HG03060 (cell line): ENCODE measurements around the gene DMRT3.

ENCODE experiments used
- ATAC-seq: cut with Tn5 transposase; IDR thresholded peaks from one replicate; pipeline ENCODE4 v1.9.1; 2021; ENCODE audit warnings: low read depth, moderate number of reproducible peaks; ENCODE audit not compliant: unreplicated experiment

DMRT3 gene, protein sequence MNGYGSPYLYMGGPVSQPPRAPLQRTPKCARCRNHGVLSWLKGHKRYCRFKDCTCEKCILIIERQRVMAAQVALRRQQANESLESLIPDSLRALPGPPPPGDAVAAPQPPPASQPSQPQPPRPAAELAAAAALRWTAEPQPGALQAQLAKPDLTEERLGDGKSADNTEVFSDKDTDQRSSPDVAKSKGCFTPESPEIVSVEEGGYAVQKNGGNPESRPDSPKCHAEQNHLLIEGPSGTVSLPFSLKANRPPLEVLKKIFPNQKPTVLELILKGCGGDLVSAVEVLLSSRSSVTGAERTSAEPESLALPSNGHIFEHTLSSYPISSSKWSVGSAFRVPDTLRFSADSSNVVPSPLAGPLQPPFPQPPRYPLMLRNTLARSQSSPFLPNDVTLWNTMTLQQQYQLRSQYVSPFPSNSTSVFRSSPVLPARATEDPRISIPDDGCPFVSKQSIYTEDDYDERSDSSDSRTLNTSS

DNA sequence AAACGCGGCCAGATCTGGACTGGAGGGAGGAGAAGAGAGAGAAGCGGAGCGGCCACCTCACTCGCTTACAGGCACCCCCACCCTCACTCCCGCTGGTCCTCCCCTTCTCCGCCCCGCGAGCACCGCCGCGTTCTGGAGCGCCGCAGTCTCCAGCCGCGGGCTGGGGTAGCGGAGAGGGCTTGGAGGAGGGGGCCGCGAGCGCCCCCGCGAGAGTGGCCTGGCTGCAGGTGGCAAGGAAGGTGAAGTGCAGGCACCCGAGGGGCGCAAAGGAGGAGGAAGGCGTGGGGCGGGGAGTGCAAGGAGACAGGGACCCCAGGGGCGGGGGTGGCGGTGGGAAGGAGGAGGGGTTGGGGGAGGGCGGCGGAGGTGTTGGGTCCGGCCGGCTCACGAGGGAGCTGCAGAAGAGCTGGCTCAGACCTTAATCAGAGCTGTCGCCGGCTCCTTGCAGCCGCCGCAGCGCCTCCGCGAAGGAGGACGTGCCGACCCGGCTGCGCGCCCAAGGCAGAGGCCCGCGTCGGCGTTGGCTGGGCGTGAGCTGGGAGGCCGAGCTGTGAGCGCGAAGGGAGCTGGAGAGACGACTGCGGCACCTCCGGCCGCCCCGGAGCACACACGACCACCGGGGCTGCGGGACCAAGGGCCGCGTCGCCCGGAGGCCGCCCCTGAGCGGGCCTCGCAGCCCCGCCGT is at the start of gene DMRT3:
DMRT3 (plus strand) TSS at position 398 of the 685 bp plus-strand sequence. CDS start 347 bp downstream, outside the sequence.
- ATAC-seq, result no peak

DNA sequence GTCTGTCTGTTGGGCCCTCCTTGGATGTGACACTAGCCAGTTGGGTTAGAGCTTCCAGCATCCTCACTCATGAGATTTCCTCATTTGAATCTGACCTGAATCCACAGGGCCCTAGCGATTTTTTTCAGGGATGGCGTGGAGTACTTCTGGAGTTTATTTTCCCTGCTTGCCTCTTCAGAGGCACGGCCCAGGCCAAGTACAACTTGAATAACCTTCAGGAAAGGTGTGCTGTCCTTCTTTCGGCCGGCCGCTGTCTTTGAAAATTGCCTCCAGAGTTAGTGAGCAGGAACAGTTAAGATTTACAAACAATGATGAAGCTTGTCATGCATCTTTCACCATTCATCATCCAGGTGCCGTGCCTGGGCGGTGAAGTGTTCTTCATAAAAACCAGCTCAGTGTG is 49.5 kb upstream of the DMRT3 start:
- no peak for ATAC-seq

DNA sequence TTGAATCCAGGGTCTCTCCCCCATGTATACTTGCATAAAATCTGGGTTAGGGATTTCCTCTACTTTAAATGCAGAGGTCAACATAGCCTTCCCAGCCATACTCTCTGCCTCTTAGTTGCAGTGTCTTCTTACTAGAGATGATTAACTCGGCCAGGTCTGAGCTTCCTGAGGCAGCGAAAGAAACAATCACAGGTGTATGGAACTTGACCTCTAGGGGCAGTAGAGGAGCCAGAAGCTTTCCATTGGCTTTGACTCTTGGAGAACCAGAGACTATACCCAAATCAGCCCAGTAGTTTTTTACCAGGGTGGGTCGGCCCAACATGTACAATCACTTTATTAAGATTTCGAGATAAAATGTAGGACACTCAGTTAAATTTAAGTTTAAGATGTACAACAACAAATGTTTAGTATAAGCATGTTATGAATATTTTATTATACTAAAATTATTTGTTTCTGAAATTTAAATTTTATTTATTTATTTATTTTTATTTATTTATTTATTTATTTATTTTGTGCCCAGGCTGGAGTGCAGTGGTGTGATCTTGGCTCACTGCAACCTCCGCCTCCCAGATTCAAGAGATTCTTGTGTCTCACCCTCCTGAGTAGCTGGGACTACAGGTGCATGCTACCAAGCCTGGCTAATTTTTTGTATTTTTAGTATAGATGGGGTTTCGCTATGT is 48.0 kb upstream of the DMRT3 start:
- ATAC-seq, result no peak

DNA sequence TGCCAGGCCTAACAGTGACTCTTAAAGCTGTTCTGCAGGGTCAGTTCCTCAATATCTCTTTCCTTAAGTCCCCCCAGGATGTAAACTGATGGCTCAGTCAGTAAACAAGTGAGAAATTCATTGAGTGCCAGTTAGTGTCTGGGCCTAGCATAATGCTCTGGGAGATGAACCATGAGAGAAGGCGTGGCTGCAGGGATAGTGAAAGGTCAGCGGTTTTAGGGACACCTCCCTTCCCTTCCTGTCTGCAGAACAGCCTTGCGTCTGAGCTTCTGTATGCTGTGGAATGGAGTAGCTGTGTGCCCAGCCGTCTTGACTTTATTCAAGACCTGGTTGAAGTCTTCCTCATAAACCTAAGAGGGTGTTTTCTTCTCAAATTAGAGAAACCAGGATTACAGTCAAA is 46.7 kb upstream of the DMRT3 start:
- no peak for ATAC-seq

DNA sequence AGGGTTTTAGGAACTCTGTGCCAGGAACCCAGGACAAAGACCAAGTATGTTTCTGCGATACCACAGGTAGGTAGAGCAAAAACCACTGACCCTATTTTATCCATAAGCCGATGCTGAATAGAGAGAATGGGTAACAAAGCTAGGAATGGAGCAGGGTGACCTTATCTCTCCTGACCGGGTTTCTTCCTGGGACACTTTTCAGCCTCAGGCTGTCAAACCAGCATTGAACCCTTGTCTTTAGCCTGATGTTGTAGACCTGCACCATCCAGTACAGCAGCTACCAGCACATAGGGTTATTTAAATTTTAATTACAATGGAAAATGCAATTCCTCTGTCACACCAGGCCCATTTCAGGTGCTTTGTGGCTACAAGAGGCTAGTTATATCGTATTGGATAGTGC is 43.1 kb upstream of the DMRT3 start:
- no peak for ATAC-seq

DNA sequence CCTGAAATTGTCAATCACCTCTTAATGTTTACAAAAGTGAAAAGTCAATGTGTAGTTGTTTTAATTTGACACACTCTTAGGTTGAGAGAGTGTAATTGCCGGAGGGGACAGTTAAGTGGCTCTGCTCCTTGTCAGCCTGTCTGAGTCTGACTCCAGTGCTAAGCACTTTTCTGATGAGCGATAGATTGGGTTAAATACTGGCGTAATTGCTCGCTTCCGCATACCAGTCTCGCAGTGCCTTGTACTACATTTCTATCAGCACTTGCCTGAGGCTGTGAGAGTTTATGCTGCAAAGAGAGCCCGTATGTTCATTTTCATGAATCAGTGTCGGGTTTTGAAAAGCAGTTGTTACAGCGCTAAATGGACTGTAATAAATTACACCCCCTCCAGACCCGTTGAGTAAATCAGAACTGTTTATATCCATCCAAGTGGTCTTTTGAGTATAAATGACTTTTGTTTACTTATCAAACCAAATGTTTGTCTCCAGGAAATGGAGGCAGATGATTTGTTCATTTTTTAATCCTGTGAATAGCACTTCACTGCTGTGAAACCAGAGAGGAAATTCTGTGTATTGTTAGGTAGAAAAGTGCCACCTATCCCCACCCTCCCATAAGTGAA is 41.0 kb upstream of the DMRT3 start:
- ATAC-seq, result no peak

DNA sequence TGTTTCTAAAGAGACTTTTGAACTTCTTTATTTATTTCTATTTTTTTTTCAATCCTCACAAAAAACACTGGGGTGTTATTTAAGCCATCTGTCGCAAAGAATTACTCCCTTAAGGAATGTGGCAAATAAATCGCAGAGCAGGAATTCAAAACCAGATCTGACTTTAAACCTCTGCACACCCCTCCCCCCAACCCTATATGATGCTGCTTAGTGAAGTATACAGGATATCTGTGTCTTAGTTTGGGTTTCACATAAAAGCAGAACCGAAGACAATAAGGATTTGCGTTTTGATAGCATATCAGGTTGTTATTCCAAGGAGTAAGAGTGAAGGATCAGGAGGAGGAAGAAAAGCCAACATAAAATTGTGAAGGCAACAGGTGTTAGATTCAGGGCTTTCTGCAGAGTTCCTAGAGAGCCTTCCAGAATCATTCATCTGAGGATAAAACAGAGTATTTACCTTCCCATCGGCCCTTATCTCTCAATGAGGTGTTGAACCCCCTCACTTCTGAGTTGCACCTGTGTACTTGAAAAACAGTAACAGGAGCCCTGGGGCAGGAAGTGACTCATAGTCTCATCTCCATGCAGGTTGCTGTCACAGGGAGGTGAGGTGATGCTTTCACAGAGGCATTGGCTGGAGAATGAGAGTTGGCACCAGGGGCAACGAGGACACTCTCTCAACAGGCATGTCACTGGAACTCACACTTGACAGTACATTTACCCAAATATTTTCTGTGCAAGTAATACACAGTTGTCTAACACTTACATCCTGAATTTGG is 33.5 kb upstream of the DMRT3 start:
- ATAC-seq, result no peak

DNA sequence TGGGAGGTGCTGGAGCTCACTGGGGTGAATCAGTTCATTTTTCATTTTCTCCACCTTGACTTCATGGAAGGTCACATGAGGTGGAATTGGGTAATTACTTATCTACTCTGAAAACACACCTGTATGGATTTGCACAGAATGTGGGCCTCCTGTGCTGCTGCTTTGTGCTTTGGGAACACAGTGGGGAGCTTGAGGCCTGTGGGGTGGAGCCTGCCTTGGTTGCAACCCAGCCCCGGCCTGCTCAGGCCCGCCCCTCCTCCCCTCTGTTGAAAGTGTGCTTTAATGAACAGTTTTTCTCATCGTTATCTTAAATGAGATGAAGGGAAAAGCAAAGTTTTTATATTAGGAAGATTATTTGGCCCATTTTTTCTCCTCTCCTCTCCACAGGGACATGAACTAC is 28.5 kb upstream of the DMRT3 start:
- ATAC-seq, result no peak

DNA sequence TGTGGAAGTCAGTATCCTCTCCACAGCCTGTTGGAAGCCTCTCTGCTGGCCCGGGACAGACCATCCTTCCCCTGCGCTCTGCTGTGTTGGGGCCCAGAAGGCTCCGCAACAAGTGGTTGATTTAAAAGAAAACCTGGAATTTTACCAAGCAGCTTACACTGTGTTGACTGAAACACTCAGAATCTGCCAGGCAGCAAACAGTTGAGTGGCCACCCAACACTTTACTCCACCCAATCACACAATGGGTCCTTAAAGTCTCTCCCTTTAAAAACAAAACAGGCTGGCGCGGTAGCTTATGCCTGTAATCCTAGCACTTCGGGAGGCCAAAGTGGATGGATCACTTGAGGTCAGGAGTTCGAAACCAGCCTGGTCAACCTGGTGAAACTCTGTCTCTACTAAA is 28.0 kb upstream of the DMRT3 start:
- ATAC-seq, result no peak

DNA sequence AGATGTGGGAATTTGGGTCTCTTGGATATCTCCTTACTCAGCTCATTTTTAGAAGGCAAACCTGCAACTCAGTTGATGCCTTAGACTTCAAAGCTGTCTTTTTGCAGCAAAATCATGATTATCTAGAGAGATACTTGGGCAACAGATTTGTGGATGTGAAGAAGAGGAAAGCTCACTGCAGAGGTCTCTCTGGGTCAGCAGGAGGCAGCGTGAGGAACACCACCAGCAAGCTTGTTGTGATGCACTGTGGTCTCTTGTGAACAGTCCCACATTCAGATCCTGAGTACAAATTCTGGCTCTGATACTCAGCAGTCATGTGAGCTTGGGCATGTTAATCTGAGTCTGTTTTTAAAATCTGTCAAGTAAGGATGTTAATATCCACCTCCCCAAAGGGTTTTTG is 26.3 kb upstream of the DMRT3 start:
- ATAC-seq, result no peak

DNA sequence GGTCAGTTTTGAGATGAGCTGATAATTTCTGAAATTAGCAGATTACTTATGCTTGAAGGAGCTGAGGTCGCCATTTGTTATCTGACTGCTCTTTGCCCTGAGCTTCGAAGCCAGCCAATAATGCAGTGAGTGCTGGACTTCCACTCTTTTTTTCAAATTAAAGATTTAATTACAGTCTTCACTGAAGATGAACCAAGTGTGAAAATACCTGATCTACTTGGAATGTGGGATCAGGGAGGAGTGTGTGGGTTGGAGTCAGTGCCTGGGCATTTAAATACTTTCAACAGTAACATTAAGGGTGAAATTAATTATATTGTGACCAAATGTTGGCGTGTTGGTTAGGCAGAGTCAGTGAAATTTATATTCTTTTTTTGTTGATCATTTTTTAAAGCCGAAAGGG is 23.9 kb upstream of the DMRT3 start:
- no peak for ATAC-seq

DNA sequence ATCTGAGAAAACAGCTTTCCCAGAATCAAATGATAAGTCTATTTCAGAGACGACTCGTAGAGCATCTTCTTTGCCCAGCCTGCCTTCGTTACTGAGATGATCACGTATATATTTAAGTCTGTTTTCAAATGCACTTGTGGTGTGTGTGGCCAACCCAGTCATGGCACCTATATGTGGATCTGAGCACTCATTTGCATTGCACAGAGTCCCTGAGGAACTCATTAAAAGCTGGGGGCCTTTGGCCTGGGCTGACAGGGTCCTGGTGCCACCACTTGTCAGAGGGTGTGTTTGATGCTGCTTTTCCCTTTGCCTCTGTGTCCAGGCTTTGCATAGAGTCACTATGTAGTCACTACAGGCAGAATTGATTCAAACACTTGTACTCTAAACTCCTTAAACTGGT is 17.4 kb upstream of the DMRT3 start:
- ATAC-seq, result no peak

DNA sequence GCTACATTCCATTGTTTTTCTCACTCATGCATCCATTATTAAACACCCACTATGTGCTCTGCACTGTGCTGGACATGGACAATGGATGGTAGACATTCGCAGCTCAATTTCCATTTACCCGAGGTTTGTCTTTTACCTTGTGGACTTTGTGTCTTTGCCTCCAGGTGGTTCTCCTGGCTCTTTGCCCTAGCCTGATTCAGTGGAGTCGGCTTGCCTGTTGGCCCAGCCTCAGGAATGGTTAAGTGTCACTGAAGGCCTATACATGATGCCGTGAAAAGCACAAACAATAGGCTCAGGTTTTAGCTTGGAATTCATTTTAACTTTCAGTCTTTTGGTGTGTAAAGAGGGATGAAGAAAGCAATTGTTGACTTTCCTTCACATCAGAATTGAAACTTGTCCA is 16.5 kb upstream of the DMRT3 start:
- ATAC-seq, result no peak

DNA sequence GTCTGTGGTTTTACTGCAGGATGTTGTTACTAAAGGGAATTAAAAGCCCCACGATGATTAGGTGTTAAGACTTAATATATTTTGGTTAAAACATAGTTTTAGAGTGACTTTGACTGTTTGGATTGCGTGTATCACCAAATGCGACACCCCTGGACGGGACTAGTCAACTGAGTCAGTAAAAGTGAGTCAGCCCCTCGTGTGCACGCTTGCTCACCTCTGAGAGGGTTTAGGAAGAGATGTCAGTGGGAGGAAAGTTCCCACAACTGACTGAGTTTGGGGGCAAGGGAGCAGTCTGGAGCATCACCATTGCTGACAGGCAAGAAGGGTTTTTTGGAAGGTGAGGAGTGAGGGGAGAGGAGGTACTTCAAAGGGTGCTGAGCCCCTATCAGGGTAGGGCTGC is 14.4 kb upstream of the DMRT3 start:
- ATAC-seq, result no peak

DNA sequence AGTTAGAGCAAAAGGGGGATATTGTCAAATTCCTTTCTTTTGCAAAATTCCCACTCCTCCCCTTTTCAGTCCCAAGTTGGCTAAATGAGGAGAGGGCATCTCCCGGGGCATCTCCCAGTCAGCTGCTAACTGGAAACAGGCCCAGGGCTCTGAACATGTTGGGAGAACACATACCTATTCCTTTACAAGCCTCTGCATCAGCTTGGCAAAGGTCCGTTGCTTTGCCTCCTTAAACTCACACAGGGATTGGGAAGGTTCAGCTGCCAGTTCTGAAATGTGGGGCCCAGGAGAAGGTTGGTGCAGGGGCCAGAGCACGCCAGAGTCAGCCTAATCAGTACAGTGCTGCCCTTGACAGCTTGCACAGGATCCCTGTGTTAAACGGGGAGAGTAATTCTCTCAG is 11.0 kb upstream of the DMRT3 start:
- ATAC-seq, result no peak

DNA sequence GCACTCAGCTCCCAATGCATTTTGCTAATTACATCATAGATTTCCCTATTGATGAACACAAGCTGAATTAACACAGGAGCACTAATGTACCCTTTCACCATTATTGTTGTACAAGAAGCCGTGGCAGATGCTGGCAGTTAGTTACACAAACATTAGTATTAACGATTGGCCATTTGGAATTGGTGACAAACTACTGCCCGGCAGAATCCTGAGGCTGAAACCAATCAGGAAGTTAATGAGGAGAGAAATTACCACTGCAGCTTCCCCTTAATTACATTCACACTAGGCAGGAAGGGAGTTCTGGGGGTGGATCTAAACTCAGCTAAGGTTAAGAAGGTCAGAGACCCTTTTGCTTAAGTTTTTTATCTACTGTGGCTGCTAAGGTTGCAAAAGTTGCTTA is 9.6 kb upstream of the DMRT3 start:
- no peak for ATAC-seq

DNA sequence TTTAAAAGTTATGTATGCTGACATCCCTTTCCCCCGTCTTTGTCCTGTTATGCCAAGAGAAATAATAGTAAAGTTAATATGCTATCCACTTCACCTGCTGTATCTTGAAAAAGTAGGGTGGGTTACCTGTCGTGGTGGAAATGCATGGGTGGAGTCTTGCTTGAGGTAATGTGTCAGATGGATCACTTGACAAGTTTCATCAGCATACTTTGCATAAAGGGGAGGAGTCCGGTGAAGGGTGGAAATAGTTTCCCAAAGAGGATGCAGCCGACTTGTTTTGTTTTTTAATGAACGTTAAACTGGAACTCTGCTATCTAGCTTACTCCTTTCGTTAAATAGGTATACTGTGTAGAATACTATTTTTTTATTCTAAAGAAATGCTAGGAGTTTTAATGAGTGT is 9.0 kb upstream of the DMRT3 start:
- no peak for ATAC-seq

DNA sequence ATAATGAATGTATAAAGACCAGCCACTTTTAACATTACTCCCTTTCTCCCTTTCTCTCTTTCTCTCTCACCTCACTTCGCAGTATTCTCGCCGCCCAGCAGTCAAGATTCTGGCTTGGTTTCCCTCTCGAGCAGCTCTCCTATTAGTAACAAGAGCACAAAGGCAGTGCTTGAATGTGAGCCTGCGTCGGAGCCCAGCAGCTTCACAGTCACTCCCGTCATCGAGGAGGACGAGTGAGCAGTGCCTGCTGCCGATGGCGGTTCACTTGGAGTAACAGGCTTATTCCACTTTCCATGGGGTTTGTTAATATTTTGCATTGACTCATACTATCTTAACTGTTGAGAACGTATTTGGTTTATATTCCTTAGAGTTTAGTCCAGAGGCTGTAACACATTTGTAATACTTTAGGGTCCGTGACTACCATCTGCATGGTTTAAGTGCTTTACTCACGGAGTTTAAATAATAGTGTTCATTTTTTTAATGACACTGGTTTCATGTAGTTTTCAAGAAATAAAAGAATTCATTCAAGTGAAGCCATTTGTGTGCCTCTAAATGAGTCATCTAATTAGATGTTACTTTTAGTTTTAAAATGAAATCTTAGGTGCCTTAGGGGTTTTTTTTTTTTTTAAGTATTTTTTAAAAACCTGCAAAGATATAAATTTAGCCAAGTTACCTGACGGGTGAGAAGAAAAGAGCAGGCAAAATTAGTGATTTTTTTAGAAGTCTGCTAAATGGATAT is 8.4 kb upstream of the DMRT3 start:
- no peak for ATAC-seq

DNA sequence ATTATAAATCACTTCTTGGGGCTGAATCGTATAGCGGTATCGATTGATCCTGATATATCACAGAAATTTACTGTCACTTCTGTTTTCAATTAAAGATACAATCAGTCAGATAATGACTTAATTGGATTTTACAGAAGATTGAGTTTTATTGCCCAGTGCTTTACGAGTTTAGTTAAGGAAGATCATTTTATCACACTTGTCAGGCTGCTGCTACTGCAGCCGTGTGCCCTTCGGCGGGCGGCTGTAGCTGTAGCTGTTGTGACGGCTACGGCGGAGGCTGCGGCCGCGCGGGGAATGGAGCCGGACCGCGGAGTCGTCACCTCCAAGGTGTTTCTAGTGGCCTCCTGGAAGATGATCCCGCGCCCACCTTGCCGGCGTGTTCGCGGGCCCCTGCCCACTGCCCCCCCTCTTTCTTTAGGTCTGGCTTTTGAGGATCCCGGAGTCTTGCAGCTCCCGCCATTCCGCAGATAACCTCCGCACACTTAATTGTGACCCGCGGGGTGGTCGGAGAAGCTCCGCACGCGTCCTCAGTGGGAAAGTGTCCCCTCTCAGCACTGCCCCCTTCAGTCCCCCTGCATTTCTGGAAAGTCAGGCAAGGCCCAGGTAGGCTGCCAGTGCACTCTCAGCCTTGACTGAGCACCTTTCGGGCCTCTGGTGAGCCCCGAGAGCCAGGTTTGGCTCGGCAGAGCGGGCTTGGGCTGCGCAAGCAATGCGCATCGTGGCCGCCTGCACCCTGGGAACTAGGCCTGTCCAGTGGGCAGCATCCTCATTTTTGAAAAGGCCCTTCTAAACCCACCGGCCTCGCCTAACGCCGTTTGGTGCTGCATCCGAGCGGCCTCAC is 6.9 kb upstream of the DMRT3 start:
- ATAC-seq, result no peak
